Anterior cingulate cortex (tissue), 58 donors: ENCODE measurements around the gene INPP4B.

Experiments
- DNase-seq, 58 donors: peaks; one replicate each; lab custom pipeline; 2025; lab: John Stamatoyannopoulos, UW

INPP4B gene

GRCh38 chr4:142846108-142846728 lies at the start of gene INPP4B:
Gene INPP4B (minus strand): TSS chr4:142846301.
- peak in 40 of 58 donors; percentile 7 to 81 (median 32) for DNase-seq

- DNase-seq: no peak
Observed at GRCh38 chr4:142893012-142893411, 46.9 kb upstream of the INPP4B start.

GRCh38 chr4:142886566-142886965 lies 40.5 kb upstream of the INPP4B start:
- DNase-seq: no peak

- DNase-seq: peak in 1 of 58 donors; percentile 16
Observed at GRCh38 chr4:142883040-142883832, 37.1 kb upstream of the INPP4B start.

GRCh38 chr4:142882159-142882558 lies 36.1 kb upstream of the INPP4B start:
- DNase-seq: no peak

- no peak for DNase-seq
Observed at GRCh38 chr4:142881331-142881730, 35.2 kb upstream of the INPP4B start.

- DNase-seq: no peak
Observed at GRCh38 chr4:142875117-142875516, 29.0 kb upstream of the INPP4B start.

GRCh38 chr4:142874684-142875083 lies 28.6 kb upstream of the INPP4B start:
- DNase-seq: no peak

GRCh38 chr4:142866685-142867084 lies 20.6 kb upstream of the INPP4B start:
- no peak for DNase-seq

GRCh38 chr4:142861351-142861750 lies 15.2 kb upstream of the INPP4B start:
- DNase-seq: no peak

- DNase-seq: no peak
Observed at GRCh38 chr4:142858965-142859364, 12.9 kb upstream of the INPP4B start.

- DNase-seq: no peak
Observed at GRCh38 chr4:142858446-142858845, 12.3 kb upstream of the INPP4B start.

GRCh38 chr4:142856576-142856975 lies 10.5 kb upstream of the INPP4B start:
- DNase-seq: no peak

GRCh38 chr4:142850478-142850877 lies 4.4 kb upstream of the INPP4B start:
- DNase-seq: no peak

GRCh38 chr4:142846729-142847596 lies 862 bp upstream of the INPP4B start:
- DNase-seq: peak in 37 of 58 donors; percentile 2 to 54 (median 21)

GRCh38 chr4:142845293-142846107 lies 601 bp downstream of the INPP4B start:
- DNase-seq: peak in 23 of 58 donors; percentile 1 to 72 (median 21)

- no peak for DNase-seq
Observed at GRCh38 chr4:142844782-142845181, 1.3 kb downstream of the INPP4B start.

GRCh38 chr4:142840516-142841123 lies 5.5 kb downstream of the INPP4B start:
- peak in 1 of 58 donors; percentile 4 for DNase-seq

GRCh38 chr4:142838778-142839177 lies 7.3 kb downstream of the INPP4B start:
- no peak for DNase-seq

GRCh38 chr4:142832022-142832421 lies 14.1 kb downstream of the INPP4B start:
- DNase-seq: no peak
